GM23338 (cell line): ENCODE data around the gene ARL15. TPM values are rescaled to one million over a fixed set of nuclear protein-coding genes. Genes with fewer than 3 reads are reported as not detected.

ENCODE experiments used
- ATAC-seq: fragments of 200-7000 bp; cut with Tn5 transposase; 3 replicates; pipeline ENCODE4 v1.9.1; 2020
- DNase-seq: peaks from one replicate; pipeline ENCODE4 v3.0.0-alpha.2; 2015; ENCODE audit warnings: low spot score
- H2AFZ ChIP-seq: fragments of 200-600 bp; sonication (generic); 2 replicates; pipeline ENCODE4 v1.8.0; 2016; ENCODE audit warnings: antibody characterized with exemption, mild to moderate bottlenecking, moderate library complexity
- H3F3A ChIP-seq: fragments of 200-600 bp; sonication (generic); replicated peaks from 2 replicates; pipeline ENCODE4 v1.8.0; 2017; ENCODE audit warnings: antibody characterized with exemption, mixed run types, low read depth
- H3K27ac ChIP-seq: fragments of 200-600 bp; sonication (generic); 2 replicates; pipeline ENCODE4 v1.6.1; 2016; ENCODE audit warnings: low read depth
- H3K27me3 ChIP-seq: fragments of 200-600 bp; sonication (generic); 2 replicates; pipeline ENCODE4 v1.8.0; 2016; ENCODE audit warnings: mild to moderate bottlenecking, mixed run types, moderate library complexity; ENCODE audit not compliant: insufficient read depth
- H3K36me3 ChIP-seq: fragments of 200-600 bp; sonication (generic); 2 replicates; pipeline ENCODE4 v1.8.0; 2016; ENCODE audit warnings: mild to moderate bottlenecking; ENCODE audit not compliant: insufficient read depth
- H3K4me1 ChIP-seq: fragments of 200-600 bp; sonication (generic); 2 replicates; pipeline ENCODE4 v1.8.0; 2016; ENCODE audit warnings: mild to moderate bottlenecking, moderate library complexity; ENCODE audit not compliant: insufficient read depth
- H3K4me2 ChIP-seq: fragments of 200-600 bp; sonication (generic); 2 replicates; pipeline ENCODE4 v1.7.1; 2017; ENCODE audit warnings: mixed run types
- H3K4me3 ChIP-seq: fragments of 200-600 bp; sonication (generic); 2 replicates; pipeline ENCODE4 v1.6.1; 2016; ENCODE audit warnings: mixed run types
- H3K79me2 ChIP-seq: fragments of 200-600 bp; sonication (generic); replicated peaks from 2 replicates; pipeline ENCODE4 v1.8.0; 2017; ENCODE audit warnings: mild to moderate bottlenecking; ENCODE audit not compliant: insufficient read depth
- H3K9me2 ChIP-seq: fragments of 200-600 bp; sonication (generic); 2 replicates; pipeline ENCODE4 v1.8.0; 2017; ENCODE audit not compliant: insufficient read depth
- H4K20me1 ChIP-seq: fragments of 200-600 bp; sonication (generic); replicated peaks from 2 replicates; pipeline ENCODE4 v1.8.0; 2017; ENCODE audit warnings: mild to moderate bottlenecking; ENCODE audit not compliant: insufficient read depth
- H3K27ac Mint-ChIP-seq: 2 replicates; pipeline ENCODE4 v1.8.0; 2020; ENCODE audit warnings: inconsistent platforms, mild to moderate bottlenecking, moderate library complexity, mixed read lengths
- H3K27me3 Mint-ChIP-seq: 3 replicates; pipeline ENCODE4 v1.8.0; 2022; ENCODE audit warnings: low read depth, mild to moderate bottlenecking, moderate library complexity, mixed read lengths, inconsistent platforms; ENCODE audit not compliant: insufficient read depth, poor library complexity
- H3K36me3 Mint-ChIP-seq: 3 replicates; pipeline ENCODE4 v1.8.0; 2021; ENCODE audit warnings: low read depth, mild to moderate bottlenecking, inconsistent platforms, moderate library complexity, mixed read lengths
- H3K4me1 Mint-ChIP-seq: 3 replicates; pipeline ENCODE4 v1.8.0; 2020; ENCODE audit warnings: mild to moderate bottlenecking, inconsistent platforms, mixed read lengths
- H3K4me3 Mint-ChIP-seq: 3 replicates; pipeline ENCODE4 v1.8.0; 2021; ENCODE audit warnings: moderate library complexity, mild to moderate bottlenecking, inconsistent platforms, mixed read lengths
- H3K9me3 Mint-ChIP-seq: 3 replicates; pipeline ENCODE4 v1.8.0; 2020; ENCODE audit warnings: moderate library complexity, mild to moderate bottlenecking, inconsistent platforms, mixed read lengths
- CREB1 ChIP-seq: fragments of 250-450 bp; sonication (Bioruptor Pico); IDR thresholded peaks from 2 replicates; pipeline ENCODE4 v1.5.0; 2020; ENCODE audit warnings: low read depth, mild to moderate bottlenecking, moderate library complexity
- CTCF ChIP-seq, 2 experiments: fragments of 200-600 bp in 1 of 2; sonication (generic) in 1 of 2; conservative IDR thresholded peaks; 2 replicates each; pipeline versions ENCODE4 v1.5.1 to v1.6.1; 2016 to 2017; ENCODE audit warnings: antibody characterized with exemption in 2 of 2, low read depth in 2 of 2, mild to moderate bottlenecking in 2 of 2, moderate library complexity in 1 of 2
- EZH2 ChIP-seq: fragments of 200-600 bp; sonication (generic); IDR thresholded peaks from one replicate; pipeline ENCODE4 v1.8.0; 2017; ENCODE audit warnings: antibody characterized with exemption, mild to moderate bottlenecking, low read depth; ENCODE audit not compliant: unreplicated experiment
- EZH2phosphoT487 ChIP-seq: fragments of 200-600 bp; sonication (generic); IDR thresholded peaks from one replicate; pipeline ENCODE4 v1.8.1; 2018; ENCODE audit warnings: antibody characterized with exemption; ENCODE audit not compliant: unreplicated experiment
- JUNB ChIP-seq: IDR thresholded peaks from one replicate; pipeline ENCODE4 v1.6.1; 2016; ENCODE audit warnings: antibody characterized with exemption; ENCODE audit not compliant: unreplicated experiment
- NANOG ChIP-seq: IDR thresholded peaks from 2 replicates; pipeline ENCODE4 v1.6.1; 2016; ENCODE audit warnings: antibody characterized with exemption, borderline replicate concordance
- POLR2AphosphoS5 ChIP-seq: IDR thresholded peaks from 2 replicates; pipeline ENCODE4 v1.6.1; 2016; ENCODE audit warnings: antibody characterized with exemption, low read depth
- STAT1 ChIP-seq: IDR thresholded peaks from one replicate; pipeline ENCODE4 v1.6.1; 2016; ENCODE audit warnings: antibody characterized with exemption; ENCODE audit not compliant: unreplicated experiment
- ZNF114 ChIP-seq: fragments of 250-450 bp; sonication (Bioruptor Pico); IDR thresholded peaks from 2 replicates; pipeline ENCODE4 v1.5.0; 2020; ENCODE audit warnings: mild to moderate bottlenecking, moderate library complexity
- ZNF331 ChIP-seq: fragments of 250-450 bp; sonication (Bioruptor Pico); IDR thresholded peaks from 2 replicates; pipeline ENCODE4 v1.5.0; 2020; ENCODE audit warnings: low read depth, mild to moderate bottlenecking, moderate library complexity
- polyA plus RNA-seq: library from polyadenylated mRNA; unstranded; fragments of >200 nt; fragmentation: Nextera tagmentation; extraction: Ambion mirVana; gene quantifications from 2 replicates; pipeline ENCODE4 v1.2.1, GENCODE V29; 2016
- total RNA-seq: library from RNA; depleted of rRNA; stranded (reverse); fragments of >200 nt; shearing (Covaris generic); gene quantifications from 2 replicates; pipeline ENCODE4 v1.2.3, GENCODE V29; 2014
- TF ChIP-seq, protein P1 (sequence below): IDR thresholded peaks from 2 replicates; pipeline ENCODE4 v1.6.1; 2016; ENCODE audit warnings: antibody characterized with exemption
- TF ChIP-seq, protein P2 (sequence below): IDR thresholded peaks from one replicate; pipeline ENCODE4 v1.6.1; 2018; ENCODE audit warnings: antibody characterized with exemption; ENCODE audit not compliant: unreplicated experiment
- TF ChIP-seq, protein P3 (sequence below): fragments of 250-450 bp; sonication (Bioruptor Pico); IDR thresholded peaks from 2 replicates; pipeline ENCODE4 v1.5.0; 2020; ENCODE audit warnings: mild to moderate bottlenecking, moderate library complexity

The ARL15 gene
- total and polyA plus RNA-seq, 2 experiments from 2014 or later = 13.0 to 54.0 TPM

DNA sequence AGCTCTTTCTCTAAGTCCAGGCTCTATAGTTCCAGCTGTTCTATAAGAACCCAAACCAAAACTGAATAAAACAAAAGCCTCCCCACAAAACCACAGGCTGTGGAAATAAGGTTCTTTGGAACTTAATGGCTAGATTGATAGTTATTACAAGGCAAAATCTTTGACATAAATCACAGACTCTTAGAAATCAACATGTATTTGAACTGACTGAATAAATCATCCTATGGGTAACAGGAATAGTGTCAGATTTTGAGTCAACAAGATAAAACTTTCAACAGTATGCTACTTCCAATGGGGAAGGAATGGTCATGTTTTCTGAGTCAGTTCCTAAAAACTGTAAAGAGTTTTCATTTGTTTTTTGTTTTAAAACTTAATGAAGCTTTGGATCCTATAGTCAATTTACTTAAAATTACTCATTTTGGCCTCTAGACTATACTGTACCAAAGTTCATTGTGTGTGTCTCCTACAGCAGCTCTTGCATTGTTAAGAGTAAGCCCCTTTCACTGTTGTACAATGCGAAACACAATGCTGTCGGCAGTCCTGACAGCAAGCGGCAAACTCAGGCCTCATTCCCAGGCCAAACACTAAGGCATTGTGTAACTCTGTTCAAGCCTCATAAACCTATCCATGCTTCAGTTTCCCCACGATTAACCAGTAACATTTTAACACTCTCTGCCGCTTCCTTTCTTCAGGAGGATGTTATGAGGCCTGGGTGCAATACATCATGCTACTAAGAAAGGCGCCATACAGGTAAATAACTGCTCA is 134.1 kb downstream of the ARL15 start:
- Histone ChIP-seq H3K36me3 (no peaks in the 10 kb centered on the region), H4K20me1 (no peaks in the 10 kb centered on the region), H3F3A (no peaks in the 10 kb centered on the region), H3K27me3 (no peaks in the 10 kb centered on the region), H3K4me2 (no peak overlapping the region), H3K4me3 (no peak overlapping the region), H3K9me2 (no peaks in the 10 kb centered on the region), H3K27ac (no peak overlapping the region), H3K79me2 (peaks cover 15% of the 10 kb centered on the region), H2AFZ (no peak overlapping the region), H3K4me1 (peaks cover 1% of the 10 kb centered on the region)
- no peak for ATAC-seq
- no peak overlapping the region for H3K27ac Mint-ChIP-seq
- H3K27me3 Mint-ChIP-seq = no peaks in the 10 kb centered on the region
- peaks cover 6% of the 10 kb centered on the region; the same call in 2 of the 3 replicates for H3K4me1 Mint-ChIP-seq
- H3K4me3 Mint-ChIP-seq = no peak overlapping the region
- H3K36me3 Mint-ChIP-seq = no peaks in the 10 kb centered on the region
- 0 out of 3 replicates have a peak, but pooled peaks cover under 1% of the 10 kb centered on the region for H3K9me3 Mint-ChIP-seq
- TF ChIP-seq CREB1 (CRISPR knock-in tag) (no peak), EZH2 (no peak), EZH2phosphoT487 (no peak), NANOG (no peak), STAT1 (no peak), CTCF (conservative IDR thresholded peaks at IDR 0.05; ENCODE audit: low read depth in 2 of 2) (no peak), ZNF331 (CRISPR knock-in tag) (no peak), JUNB (no peak), ZNF114 (CRISPR knock-in tag) (no peak), POLR2AphosphoS5 (no peak)
- TF ChIP-seq, protein P1, sequence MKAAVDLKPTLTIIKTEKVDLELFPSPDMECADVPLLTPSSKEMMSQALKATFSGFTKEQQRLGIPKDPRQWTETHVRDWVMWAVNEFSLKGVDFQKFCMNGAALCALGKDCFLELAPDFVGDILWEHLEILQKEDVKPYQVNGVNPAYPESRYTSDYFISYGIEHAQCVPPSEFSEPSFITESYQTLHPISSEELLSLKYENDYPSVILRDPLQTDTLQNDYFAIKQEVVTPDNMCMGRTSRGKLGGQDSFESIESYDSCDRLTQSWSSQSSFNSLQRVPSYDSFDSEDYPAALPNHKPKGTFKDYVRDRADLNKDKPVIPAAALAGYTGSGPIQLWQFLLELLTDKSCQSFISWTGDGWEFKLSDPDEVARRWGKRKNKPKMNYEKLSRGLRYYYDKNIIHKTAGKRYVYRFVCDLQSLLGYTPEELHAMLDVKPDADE = no peak
- TF ChIP-seq, protein P2, sequence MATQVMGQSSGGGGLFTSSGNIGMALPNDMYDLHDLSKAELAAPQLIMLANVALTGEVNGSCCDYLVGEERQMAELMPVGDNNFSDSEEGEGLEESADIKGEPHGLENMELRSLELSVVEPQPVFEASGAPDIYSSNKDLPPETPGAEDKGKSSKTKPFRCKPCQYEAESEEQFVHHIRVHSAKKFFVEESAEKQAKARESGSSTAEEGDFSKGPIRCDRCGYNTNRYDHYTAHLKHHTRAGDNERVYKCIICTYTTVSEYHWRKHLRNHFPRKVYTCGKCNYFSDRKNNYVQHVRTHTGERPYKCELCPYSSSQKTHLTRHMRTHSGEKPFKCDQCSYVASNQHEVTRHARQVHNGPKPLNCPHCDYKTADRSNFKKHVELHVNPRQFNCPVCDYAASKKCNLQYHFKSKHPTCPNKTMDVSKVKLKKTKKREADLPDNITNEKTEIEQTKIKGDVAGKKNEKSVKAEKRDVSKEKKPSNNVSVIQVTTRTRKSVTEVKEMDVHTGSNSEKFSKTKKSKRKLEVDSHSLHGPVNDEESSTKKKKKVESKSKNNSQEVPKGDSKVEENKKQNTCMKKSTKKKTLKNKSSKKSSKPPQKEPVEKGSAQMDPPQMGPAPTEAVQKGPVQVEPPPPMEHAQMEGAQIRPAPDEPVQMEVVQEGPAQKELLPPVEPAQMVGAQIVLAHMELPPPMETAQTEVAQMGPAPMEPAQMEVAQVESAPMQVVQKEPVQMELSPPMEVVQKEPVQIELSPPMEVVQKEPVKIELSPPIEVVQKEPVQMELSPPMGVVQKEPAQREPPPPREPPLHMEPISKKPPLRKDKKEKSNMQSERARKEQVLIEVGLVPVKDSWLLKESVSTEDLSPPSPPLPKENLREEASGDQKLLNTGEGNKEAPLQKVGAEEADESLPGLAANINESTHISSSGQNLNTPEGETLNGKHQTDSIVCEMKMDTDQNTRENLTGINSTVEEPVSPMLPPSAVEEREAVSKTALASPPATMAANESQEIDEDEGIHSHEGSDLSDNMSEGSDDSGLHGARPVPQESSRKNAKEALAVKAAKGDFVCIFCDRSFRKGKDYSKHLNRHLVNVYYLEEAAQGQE = no peak
- TF ChIP-seq, protein P3, sequence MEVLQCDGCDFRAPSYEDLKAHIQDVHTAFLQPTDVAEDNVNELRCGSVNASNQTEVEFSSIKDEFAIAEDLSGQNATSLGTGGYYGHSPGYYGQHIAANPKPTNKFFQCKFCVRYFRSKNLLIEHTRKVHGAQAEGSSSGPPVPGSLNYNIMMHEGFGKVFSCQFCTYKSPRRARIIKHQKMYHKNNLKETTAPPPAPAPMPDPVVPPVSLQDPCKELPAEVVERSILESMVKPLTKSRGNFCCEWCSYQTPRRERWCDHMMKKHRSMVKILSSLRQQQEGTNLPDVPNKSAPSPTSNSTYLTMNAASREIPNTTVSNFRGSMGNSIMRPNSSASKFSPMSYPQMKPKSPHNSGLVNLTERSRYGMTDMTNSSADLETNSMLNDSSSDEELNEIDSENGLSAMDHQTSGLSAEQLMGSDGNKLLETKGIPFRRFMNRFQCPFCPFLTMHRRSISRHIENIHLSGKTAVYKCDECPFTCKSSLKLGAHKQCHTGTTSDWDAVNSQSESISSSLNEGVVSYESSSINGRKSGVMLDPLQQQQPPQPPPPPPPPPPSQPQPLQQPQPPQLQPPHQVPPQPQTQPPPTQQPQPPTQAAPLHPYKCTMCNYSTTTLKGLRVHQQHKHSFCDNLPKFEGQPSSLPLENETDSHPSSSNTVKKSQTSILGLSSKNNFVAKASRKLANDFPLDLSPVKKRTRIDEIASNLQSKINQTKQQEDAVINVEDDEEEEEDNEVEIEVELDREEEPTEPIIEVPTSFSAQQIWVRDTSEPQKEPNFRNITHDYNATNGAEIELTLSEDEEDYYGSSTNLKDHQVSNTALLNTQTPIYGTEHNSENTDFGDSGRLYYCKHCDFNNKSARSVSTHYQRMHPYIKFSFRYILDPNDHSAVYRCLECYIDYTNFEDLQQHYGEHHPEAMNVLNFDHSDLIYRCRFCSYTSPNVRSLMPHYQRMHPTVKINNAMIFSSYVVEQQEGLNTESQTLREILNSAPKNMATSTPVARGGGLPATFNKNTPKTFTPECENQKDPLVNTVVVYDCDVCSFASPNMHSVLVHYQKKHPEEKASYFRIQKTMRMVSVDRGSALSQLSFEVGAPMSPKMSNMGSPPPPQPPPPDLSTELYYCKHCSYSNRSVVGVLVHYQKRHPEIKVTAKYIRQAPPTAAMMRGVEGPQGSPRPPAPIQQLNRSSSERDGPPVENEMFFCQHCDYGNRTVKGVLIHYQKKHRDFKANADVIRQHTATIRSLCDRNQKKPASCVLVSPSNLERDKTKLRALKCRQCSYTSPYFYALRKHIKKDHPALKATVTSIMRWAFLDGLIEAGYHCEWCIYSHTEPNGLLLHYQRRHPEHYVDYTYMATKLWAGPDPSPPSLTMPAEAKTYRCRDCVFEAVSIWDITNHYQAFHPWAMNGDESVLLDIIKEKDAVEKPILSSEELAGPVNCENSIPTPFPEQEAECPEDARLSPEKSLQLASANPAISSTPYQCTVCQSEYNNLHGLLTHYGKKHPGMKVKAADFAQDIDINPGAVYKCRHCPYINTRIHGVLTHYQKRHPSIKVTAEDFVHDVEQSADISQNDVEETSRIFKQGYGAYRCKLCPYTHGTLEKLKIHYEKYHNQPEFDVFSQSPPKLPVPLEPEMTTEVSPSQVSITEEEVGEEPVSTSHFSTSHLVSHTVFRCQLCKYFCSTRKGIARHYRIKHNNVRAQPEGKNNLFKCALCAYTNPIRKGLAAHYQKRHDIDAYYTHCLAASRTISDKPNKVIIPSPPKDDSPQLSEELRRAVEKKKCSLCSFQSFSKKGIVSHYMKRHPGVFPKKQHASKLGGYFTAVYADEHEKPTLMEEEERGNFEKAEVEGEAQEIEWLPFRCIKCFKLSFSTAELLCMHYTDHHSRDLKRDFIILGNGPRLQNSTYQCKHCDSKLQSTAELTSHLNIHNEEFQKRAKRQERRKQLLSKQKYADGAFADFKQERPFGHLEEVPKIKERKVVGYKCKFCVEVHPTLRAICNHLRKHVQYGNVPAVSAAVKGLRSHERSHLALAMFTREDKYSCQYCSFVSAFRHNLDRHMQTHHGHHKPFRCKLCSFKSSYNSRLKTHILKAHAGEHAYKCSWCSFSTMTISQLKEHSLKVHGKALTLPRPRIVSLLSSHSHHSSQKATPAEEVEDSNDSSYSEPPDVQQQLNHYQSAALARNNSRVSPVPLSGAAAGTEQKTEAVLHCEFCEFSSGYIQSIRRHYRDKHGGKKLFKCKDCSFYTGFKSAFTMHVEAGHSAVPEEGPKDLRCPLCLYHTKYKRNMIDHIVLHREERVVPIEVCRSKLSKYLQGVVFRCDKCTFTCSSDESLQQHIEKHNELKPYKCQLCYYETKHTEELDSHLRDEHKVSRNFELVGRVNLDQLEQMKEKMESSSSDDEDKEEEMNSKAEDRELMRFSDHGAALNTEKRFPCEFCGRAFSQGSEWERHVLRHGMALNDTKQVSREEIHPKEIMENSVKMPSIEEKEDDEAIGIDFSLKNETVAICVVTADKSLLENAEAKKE (CRISPR knock-in tag) = no peak
- DNase-seq = no peak
